SJSA1 (cell line): Measurements from ENCODE around the gene CLRN3. TPM values are rescaled to one million over a fixed set of nuclear protein-coding genes. Genes with fewer than 3 reads are reported as not detected.

ENCODE experiments used
- DNase-seq, 2 experiments: peaks; one replicate each; pipeline ENCODE4 v3.0.0-alpha.2; 2015 to 2020; ENCODE audit warnings: low spot score in 2 of 2, low read depth in 1 of 2
- H3K27ac ChIP-seq: fragments of 250-450 bp; sonication (Bioruptor Pico); 2 replicates; pipeline ENCODE4 v1.5.1; 2020; ENCODE audit warnings: mild to moderate bottlenecking, moderate library complexity
- H3K27me3 ChIP-seq: fragments of 250-450 bp; sonication (Bioruptor Pico); replicated peaks from 2 replicates; pipeline ENCODE4 v1.5.1; 2020; ENCODE audit warnings: mild to moderate bottlenecking, moderate library complexity
- H3K36me3 ChIP-seq: fragments of 250-450 bp; sonication (Bioruptor Pico); 2 replicates; pipeline ENCODE4 v1.5.1; 2020; ENCODE audit warnings: mild to moderate bottlenecking
- H3K4me1 ChIP-seq: fragments of 250-450 bp; sonication (Bioruptor Pico); replicated peaks from 2 replicates; pipeline ENCODE4 v1.6.1; 2021; ENCODE audit warnings: mild to moderate bottlenecking
- H3K4me3 ChIP-seq: fragments of 250-450 bp; sonication (Bioruptor Pico); 2 replicates; pipeline ENCODE4 v1.5.1; 2020; ENCODE audit warnings: mild to moderate bottlenecking
- H3K9me3 ChIP-seq: fragments of 250-450 bp; sonication (Bioruptor Pico); replicated peaks from 2 replicates; pipeline ENCODE4 v1.5.1; 2020; ENCODE audit warnings: mild to moderate bottlenecking
- total RNA-seq: library from RNA; depleted of rRNA; stranded (reverse); fragments of >200 nt; shearing (Covaris generic); gene quantifications from 2 replicates; pipeline ENCODE4 v1.2.3, GENCODE V29; 2014

The CLRN3 gene
- total RNA-seq, 1 experiment from 2014 or later: not detected

DNA sequence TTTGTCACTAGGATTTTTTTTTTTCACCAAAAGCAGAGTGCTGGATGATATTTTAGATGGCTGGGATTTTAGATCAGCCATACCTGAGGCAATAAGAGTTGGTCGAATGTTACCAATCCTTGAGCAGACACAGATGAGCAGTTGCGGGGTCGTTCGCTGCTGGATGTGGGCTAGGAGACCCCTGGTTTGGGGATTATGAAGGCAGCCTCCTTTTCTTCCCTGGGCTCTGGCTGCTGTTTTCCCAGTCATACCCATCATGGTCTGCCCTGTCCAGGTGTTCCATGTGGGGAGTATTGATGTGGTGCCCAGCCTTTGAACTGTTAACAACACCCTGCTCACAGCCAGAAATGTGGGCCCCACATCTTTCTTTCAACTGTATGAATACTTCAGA lies 19.1 kb upstream of the CLRN3 start:
- no peak for DNase-seq
- H3K4me1 ChIP-seq: peaks cover 25% of the 10 kb centered on the region

DNA sequence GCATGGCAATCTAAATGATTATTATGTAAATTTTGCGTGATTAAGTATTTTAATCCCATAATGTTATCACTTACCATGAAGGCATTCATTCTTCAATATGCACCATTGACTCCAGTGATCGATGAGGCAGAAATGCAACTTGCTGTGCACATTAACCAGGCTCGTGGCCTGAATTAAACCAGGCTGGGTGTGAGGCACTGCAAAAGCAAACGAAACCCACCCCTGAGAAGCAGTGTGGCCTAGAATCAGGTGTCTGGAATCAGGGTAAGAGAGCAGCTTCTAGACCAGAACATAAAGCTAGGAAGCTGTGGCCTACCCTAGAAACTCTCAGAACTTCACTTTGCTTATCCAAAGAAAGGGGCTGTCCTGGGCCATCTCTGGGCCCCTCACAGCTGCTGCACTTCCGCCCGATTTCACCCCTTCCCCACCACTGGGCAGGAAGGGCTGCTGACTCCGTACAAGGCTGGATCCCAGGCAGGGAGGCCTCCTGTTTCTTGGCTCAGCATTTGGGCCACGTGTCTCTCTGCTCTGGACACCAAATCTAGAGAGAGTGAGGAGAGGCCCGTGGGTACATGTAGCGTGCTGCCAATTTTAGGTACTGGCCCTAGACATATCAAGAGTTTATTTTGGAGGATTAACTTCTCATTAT lies 18.6 kb upstream of the CLRN3 start:
- DNase-seq: no peak
- Histone ChIP-seq H3K27ac (no peak overlapping the region), H3K36me3 (peaks cover 9% of the 10 kb centered on the region; the same call in 1 of the 2 replicates), H3K9me3 (0 out of 2 replicates have a peak, but pooled peaks cover 5% of the 10 kb centered on the region), H3K27me3 (no peaks in the 10 kb centered on the region; the same call in 1 of the 2 replicates), H3K4me3 (no peak overlapping the region), H3K4me1 (peaks cover 28% of the 10 kb centered on the region)

More for the DNA sequence above, 19.1 kb upstream of the CLRN3 start:
- Histone ChIP-seq H3K9me3 (0 out of 2 replicates have a peak, but pooled peaks cover 3% of the 10 kb centered on the region), H3K27me3 (no peaks in the 10 kb centered on the region; the same call in 1 of the 2 replicates), H3K36me3 (peaks cover 9% of the 10 kb centered on the region; the same call in 1 of the 2 replicates), H3K4me3 (no peak overlapping the region), H3K27ac (no peak overlapping the region)

DNA sequence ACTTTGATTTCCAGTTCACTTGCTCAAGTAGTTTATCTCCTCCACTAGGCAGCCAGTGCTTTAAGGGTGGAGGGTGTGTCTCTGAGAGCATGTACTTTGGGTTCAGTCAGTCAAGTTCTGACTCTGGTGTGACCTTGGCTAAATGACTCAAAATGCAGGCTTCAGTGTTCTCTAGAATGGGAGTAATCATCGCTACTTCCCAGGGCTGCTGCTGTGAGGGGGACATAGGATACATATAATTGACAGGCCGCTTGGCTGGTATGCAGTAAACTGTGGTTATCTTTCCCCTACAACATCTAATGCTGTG lies 17.7 kb upstream of the CLRN3 start:
- H3K9me3 ChIP-seq: 0 out of 2 replicates have a peak, but pooled peaks cover 5% of the 10 kb centered on the region
- DNase-seq: no peak

DNA sequence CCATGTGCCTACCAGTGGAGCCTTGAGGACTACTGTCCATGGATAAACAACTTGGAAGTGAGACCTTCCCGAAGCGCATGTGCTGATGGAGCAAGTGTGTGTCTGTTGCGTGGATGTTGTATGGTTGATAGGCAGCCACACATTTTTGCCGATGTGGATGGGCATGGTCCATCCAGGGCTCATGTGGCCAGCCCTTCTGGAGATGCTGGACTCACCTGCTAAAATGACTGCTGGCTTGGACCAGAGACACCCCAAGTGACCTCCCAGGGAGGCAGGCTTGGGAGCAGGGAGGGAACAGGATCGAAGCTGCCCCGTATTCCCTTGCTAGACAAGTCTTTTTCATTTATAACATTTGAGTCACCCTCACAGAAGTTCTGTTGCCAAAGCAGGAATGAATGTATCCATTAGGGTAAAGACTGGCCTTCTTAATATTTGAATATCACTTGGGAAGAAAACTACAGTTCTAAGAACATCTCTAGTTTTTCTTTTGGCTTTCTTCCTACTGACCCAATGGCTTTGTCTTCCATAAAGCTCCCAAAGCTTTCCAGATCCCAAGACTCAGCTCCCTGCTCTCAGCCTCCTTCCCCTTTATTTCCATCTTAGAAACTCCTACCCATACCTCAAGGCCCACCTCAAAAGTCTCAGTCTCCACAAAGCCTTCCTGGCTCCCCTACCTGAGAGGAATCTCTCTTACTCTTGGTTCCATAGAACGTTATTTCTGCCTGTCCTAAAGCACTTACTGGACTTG lies 17.1 kb upstream of the CLRN3 start:
- Histone ChIP-seq H3K4me3 (no peak overlapping the region), H3K9me3 (0 out of 2 replicates have a peak, but pooled peaks cover 5% of the 10 kb centered on the region), H3K27me3 (no peaks in the 10 kb centered on the region; the same call in 1 of the 2 replicates), H3K27ac (no peak overlapping the region), H3K36me3 (peaks cover 9% of the 10 kb centered on the region; the same call in 1 of the 2 replicates), H3K4me1 (peaks cover 28% of the 10 kb centered on the region)
- peak in 1 of 2 experiments; percentile 23 for DNase-seq

More for the DNA sequence above, 17.7 kb upstream of the CLRN3 start:
- Histone ChIP-seq H3K36me3 (peaks cover 9% of the 10 kb centered on the region; the same call in 1 of the 2 replicates), H3K4me3 (no peak overlapping the region), H3K27ac (no peak overlapping the region), H3K27me3 (no peaks in the 10 kb centered on the region; the same call in 1 of the 2 replicates), H3K4me1 (peaks cover 28% of the 10 kb centered on the region)

DNA sequence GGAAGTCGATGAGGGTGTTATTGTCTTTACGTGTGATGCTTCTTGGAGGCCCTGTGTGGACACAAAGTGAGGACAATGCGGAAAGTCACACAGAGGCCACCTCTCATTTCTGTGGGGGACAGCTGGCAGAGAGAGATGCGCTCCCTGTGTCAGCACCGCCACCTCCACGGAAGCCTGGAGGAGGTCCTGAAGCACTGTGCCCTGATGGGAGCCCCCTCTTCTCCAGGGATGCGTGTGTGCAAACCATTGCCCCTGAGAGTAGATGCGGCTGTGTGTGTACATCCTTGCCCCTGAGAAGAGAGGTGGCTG lies 16.2 kb upstream of the CLRN3 start:
- no peak overlapping the region for H3K27ac ChIP-seq
- no peaks in the 10 kb centered on the region; the same call in 1 of the 2 replicates for H3K27me3 ChIP-seq
- no peak overlapping the region for H3K4me3 ChIP-seq
- peaks cover 9% of the 10 kb centered on the region; the same call in 1 of the 2 replicates for H3K36me3 ChIP-seq
- peaks cover 28% of the 10 kb centered on the region for H3K4me1 ChIP-seq
- DNase-seq: no peak
- H3K9me3 ChIP-seq: 0 out of 2 replicates have a peak, but pooled peaks cover 5% of the 10 kb centered on the region

DNA sequence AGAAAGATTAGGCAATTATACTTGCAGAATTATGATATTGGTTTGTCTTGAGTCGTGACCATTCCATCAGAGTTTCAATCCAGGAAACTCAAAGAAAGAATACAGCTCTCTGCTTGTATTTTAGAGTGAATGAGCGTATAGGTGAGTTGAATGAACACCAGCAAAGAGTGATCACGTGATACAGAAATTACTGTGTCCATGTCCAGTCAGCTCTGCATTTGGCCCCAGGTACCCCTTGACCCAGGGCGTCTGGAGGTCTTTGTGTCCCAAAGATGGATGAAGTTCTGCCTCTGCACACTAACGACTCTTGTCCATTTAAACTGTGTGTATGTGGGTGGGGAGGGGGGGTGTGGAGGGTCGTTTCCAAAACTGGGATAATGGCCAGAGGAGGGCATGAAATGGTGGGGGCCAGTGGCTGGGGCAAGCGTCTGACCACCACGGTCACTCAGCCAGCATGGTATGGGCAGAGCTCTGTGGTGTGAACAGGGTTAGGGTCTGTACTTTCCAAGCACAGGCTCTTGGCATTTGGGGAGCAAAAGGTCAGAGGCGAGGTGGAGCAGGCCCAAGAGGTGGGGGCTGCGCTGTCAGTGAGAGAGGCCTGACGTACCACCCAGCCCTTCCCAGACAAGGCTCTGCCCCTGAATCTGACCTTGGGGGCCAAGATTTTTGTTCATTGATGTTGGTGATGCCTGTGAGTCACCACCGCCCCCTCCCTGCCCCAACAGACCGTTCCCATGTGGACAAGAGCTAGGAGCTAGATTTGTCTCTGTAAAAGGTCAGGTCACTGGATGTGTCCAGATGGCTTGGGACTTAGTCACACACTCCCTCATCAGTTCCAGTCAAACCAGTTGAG lies 15.6 kb upstream of the CLRN3 start:
- Histone ChIP-seq H3K27ac (no peak overlapping the region), H3K4me3 (no peak overlapping the region; the same call in 1 of the 2 replicates), H3K9me3 (0 out of 2 replicates have a peak, but pooled peaks cover 5% of the 10 kb centered on the region), H3K36me3 (peaks cover 9% of the 10 kb centered on the region; the same call in 1 of the 2 replicates), H3K4me1 (peaks cover 28% of the 10 kb centered on the region), H3K27me3 (no peaks in the 10 kb centered on the region; the same call in 1 of the 2 replicates)
- DNase-seq: peak; percentile 23 to 55

DNA sequence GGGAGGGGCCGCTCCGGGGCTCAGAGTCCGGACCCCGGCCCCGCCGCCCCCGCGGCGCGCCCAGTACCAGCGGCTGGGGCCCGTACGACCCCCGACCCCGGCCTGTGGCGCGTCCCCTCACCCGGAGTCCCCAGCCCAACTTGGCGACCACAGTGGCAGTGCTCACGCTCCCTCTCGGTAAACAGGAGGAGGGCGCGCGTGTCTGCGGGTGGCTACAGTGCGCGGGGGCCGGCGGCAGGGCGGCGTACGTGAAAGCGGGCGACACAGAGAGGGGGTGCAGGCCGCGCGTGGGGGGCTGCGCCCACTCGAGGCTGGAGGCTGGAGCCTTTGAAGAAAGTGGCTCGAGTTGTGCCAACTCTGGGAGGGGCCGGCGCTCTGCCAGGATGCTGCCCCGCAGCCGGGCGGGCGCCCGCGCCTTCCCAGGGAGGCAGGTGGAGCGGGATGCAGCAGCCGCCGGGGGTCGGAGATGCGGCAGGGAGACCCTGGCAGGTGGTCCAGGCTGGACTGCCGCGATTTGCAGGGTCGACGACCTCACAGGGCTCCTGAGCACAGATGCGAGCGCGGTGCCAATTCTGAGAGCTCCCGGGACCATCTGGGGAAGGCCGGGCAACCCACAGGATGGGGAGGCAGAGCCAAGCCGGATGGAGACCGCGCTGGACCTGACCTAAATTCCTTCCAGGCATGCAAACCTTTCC lies 14.8 kb upstream of the CLRN3 start:
- Histone ChIP-seq H3K9me3 (0 out of 2 replicates have a peak, but pooled peaks cover 5% of the 10 kb centered on the region), H3K4me1 (peaks cover 28% of the 10 kb centered on the region), H3K4me3 (peak overlapping the region; percentile 71), H3K27ac (0 out of 2 replicates have a peak overlapping the region, but pooled peaks have one; percentile 26), H3K27me3 (peaks cover 5% of the 10 kb centered on the region; the same call in 1 of the 2 replicates), H3K36me3 (peaks cover 9% of the 10 kb centered on the region; the same call in 1 of the 2 replicates)
- peak in 1 of 2 experiments; percentile 42 for DNase-seq

DNA sequence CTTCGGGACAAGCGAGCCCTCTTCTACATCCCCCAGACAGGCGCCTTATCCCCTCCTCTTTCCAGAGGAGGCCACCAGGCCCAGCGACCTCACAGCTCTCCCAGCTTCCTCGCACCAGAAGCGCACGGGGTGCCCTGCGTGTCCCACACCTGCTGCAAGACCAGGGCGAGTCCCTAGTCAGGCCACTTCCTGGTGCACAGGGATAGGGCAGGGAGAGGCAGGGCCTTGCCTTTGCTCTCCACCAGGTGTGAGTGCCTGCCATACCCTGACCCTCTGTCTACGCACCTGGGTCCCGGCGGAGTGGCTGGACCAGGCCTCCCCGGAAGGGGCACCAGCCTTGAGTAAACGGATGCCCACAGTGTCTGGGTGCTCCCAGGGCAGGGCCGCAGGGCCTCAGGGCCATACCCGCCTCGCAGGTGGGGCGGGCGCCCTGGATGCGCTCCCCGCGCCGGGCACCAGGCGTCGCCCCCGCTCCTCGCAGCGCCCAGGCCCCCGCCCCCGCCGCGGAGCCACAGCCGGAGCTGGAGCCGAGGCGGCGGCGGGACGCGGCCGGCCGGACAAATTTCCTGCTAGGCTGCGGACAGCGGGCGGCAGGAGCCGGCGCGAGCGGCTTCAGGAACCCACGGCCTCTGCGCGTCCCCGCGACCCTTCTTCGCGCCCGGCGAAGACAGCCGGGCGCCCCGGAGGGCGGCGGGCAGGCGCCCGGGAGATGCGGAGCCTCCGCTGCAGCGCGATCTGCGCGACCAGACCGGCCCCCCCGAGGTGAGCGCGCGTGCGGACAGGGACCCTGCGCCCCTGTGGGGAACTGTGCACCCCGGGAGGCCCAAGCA lies 14.0 kb upstream of the CLRN3 start, which contains the start of gene PTPRE:
Gene PTPRE (plus strand): TSS at position 556 of the 830 bp plus-strand sequence. CDS start 133,779 bp downstream, outside the sequence.
- Histone ChIP-seq H3K36me3 (peaks cover 9% of the 10 kb centered on the region; the same call in 1 of the 2 replicates), H3K4me3 (peak within 1 kb of the TSS; percentile 71), H3K27ac (0 out of 2 replicates have a peak within 1 kb of the TSS, but pooled peaks have one; percentile 26), H3K4me1 (peaks cover 28% of the 10 kb centered on the region), H3K27me3 (peaks cover 5% of the 10 kb centered on the region), H3K9me3 (0 out of 2 replicates have a peak, but pooled peaks cover 5% of the 10 kb centered on the region)
- DNase-seq: peak; percentile 65 to 74

DNA sequence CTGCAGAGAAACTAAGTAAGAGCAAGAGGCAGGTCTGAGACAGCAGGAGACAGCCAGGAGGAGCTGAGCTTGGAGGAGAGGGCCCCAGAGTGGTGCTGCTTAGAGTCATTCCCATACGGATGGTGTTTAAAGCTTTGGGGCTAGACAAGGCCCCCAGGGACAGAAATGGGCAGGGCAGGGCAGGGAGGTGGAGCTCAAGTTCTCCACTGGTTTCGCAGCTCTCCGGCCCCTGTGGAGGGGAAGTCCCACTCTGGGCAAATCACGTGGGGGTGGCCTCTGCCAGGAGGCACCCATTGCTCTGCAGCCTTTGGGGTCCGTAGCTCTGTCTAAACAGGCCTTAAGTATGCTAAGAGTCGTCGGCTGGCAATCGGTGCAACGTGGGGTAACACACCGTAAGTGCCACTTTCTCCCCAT lies 13.1 kb upstream of the CLRN3 start:
- Histone ChIP-seq H3K36me3 (peaks cover 9% of the 10 kb centered on the region; the same call in 1 of the 2 replicates), H3K4me3 (no peak overlapping the region), H3K27ac (no peak overlapping the region), H3K27me3 (peaks cover 5% of the 10 kb centered on the region), H3K9me3 (0 out of 2 replicates have a peak, but pooled peaks cover 5% of the 10 kb centered on the region), H3K4me1 (peaks cover 28% of the 10 kb centered on the region)
- peak in 1 of 2 experiments; percentile 31 for DNase-seq

DNA sequence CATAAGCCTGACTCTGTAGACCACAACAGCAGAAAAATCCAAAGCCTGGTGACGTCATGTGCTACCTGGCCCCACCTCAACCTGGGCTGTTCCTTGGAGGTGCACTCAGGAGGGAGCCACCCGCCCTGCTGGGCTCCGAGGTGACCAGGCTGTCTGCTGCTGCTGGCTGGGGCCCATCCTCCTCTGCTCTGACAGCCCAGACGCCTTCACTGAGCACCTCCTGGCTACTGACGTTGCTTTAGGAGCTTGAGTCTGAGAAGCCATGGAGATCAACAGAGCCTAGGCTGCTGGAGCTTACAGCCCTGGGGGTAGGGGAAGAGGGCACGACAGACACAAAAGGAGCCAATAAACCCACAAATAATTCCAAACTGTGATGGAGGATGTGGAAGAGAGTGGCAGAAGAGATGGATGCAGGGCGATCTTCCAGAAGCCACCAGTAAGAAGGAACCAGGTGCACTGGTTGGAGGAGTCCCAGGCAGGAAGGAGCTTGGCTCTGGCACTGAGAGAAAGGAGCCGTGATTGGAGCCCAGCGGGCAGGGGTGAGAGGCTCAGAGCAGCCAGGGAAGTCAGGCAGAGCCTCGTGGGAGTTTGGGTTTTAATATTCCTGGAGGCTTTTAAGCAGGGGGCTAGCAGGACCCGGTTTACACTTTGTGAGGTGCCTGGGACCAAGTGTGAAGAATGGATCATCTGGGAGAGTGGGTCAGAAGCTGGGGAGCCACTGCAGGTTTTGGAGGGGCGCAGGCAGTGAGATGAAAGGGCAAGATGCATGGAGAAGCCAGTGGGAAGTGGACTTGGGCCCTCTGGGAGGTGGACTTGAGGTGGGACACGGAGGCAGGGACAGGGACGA lies 12.5 kb upstream of the CLRN3 start:
- Histone ChIP-seq H3K4me1 (peaks cover 28% of the 10 kb centered on the region), H3K36me3 (peaks cover 9% of the 10 kb centered on the region; the same call in 1 of the 2 replicates), H3K4me3 (no peak overlapping the region), H3K27me3 (peaks cover 5% of the 10 kb centered on the region), H3K27ac (no peak overlapping the region), H3K9me3 (0 out of 2 replicates have a peak, but pooled peaks cover 5% of the 10 kb centered on the region)
- DNase-seq: peak in 1 of 2 experiments; percentile 23

DNA sequence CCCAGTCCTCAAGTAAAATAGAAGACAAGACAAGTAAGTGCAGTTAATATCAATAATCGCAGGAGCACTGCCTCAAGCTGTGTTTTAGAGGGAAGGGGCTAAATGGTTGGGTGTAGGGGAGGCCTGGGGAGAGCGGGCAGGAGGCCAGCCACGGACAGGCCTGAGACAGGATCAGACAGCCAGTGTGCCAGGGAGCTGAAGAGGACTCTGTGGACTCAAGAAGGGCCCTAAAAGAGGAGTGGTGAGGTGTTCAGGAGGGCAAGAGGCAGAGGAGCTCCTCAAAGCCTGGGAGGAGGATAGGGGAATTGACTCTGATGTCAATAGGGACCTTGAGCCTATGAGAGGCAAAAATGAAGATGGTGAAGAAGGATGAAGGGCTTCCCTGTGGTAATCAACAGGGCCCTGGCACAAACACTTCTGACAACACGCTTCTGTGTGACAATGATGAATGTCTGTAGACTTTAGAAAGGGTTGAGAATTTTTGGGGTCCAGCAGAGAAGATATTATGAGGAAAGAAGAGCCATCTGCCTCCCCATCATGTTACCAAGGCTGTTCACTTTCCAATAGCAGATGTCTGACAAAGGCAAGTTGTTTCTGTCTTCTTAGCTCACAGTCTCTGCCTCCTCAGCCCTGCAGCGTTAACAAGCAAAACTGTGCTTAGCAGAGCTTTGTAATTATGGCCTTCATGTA lies 11.7 kb upstream of the CLRN3 start:
- DNase-seq: peak in 1 of 2 experiments; percentile 5
- Histone ChIP-seq H3K27me3 (peaks cover 5% of the 10 kb centered on the region), H3K4me3 (no peak overlapping the region), H3K36me3 (peaks cover 9% of the 10 kb centered on the region; the same call in 1 of the 2 replicates), H3K4me1 (peaks cover 28% of the 10 kb centered on the region), H3K9me3 (0 out of 2 replicates have a peak, but pooled peaks cover 5% of the 10 kb centered on the region), H3K27ac (no peak overlapping the region)
